NCI-H2107 (cell line): Measurements from ENCODE around the gene GTF2I.
A peak's percentile ranks its signal among the peaks of the same experiment; 100 is the strongest.
"Not testable (repeated sequence)": the region's sequence is repeated elsewhere in the genome, so short reads cannot be mapped to it uniquely, and the experiment has no call there.

Experiments
- DNase-seq: peaks from one replicate; lab custom pipeline; 2025; lab: John Stamatoyannopoulos, UW

The GTF2I gene

GRCh38 chr7:74656837-74657691, 454 bp upstream of the GTF2I start:
- peak; percentile 99 for DNase-seq

GRCh38 chr7:74658178-74659004, 873 bp downstream of the GTF2I start:
- peak; percentile 95 for DNase-seq

DNA sequence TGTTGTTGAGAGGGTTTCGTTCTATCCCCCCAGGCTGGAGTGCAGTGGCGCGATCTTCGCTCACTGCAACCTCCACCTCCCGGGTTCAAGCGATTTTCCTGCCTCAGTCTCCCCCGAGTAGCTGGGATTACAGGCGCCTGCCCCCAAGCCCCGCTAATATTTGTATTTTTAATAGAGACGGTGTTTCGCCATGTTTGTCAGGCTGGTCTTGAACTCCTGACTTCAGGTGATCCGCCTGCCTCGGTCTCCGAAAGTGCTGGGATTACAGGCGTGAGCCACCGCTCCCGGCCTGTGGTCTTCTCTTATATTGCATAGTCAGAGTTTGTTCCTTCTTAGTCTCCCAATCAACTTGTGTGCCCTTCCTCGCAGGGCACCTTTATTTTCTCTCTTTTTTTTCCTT, 2.7 kb downstream of the GTF2I start:
- DNase-seq: not testable (repeated sequence)

DNA sequence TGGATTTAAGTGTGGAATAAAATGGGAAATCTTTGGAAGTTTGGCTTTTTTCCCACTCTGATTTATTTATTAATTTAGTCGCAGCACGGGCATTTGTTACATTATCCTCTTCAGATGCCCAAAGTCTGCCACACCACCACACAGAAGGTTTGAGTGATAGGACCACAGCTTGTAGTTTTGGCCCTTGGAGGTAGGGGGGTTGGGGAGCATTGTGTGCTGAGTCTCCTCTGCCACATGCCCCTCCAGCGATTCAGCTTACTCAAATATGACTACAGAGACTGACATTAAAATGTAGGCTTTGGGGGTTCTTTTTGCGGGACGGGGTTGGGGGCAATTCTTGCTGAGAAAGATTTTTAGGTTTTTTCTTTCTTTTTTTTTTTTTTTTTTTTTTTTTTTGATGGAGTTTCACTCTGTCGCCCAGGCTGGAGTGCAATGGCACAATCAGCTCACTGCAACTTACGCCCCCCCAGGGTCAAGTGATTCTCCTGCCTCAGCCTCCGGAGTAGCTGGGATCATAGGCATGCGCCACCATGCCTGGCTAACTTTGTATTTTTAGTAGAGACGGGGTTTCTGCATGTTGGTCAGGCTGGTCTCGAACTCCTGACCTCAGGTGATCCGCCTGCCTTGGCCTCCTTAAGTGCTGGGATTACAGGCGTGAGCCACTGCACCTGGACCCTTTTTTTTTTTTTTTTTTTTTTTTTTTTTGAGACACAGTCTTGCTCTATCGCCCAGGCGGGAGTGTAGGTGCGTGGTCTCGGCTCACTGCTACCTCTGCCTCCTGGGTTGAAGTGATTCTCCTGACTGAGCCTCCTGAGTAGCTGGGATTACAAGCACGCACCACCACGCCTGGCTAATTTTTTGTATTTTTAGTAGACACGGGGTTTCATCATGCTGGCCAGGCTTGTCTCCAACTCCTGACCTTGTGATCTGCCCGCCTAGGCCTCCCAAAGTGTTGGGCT, 4.6 kb downstream of the GTF2I start:
- not testable (repeated sequence) for DNase-seq

DNA sequence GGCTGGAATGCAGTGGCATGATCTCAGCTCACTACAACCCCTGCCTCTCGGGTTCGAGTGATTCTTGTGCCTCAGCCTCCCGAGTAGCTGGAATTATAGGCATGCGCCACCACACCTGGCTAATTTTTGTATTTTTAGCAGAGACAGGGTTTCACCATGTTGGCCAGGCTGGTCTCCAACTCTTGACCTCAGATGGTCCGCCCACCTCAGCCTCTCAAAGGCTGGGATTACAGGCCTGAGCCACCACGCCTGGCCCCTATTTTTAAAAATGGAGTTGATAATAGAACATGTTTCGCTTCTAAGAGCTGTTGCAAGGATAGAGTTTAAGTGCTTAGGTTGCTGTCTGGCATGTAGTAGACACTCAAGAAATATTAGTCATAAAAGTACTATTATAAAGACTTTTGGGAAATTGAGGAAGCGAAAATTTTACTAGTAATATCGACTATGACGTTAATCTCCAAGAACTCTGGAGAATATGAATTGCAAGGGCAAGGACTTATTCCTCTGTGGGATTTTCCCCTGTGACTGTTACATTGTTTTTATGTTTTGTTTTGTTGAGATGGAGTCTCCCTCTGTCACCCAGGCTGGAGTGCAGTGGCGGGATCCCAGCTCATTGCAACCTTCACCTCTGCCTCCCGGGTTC, 7.9 kb downstream of the GTF2I start:
- no peak for DNase-seq

GRCh38 chr7:74667013-74667412, 9.5 kb downstream of the GTF2I start:
- not testable (repeated sequence) for DNase-seq

DNA sequence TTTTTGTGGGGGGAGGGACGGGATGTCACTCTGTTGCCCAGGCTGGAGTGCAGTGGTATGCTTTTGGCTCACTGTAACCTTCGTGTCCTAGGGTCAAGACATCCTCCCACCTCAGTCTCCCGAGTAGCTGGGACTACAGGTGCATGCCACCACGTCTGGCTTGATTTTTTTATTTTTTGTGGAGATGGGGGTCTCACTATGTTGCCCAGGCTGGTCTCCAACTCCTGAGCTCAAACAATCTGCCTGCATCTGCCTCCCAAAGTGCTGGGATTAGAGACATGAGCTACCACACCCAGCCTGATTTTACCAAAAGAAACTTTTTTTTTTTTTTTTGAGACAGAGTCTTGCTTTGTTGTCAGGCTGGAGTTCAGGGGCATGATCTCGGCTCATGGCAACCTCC, 10.0 kb downstream of the GTF2I start:
- DNase-seq: not testable (repeated sequence)

DNA sequence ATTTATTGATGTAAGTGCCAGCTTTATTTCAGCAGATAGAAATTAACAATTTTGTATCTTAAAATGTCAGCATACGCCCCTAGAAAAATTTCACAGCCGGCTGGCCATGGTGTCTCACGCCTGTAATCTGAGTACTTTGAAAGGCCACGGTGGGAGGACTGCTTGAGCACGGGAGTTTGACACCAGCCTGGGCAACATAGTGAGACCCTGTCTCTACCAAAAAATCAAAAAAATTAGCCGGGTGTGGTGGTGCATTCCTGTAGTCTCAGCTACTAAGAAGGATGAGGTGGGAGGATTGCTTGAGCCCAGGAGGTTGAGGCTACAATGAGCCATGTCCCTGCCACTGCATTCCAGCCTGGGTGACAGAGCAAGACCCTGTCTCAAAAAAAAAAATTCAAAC, 14.1 kb downstream of the GTF2I start:
- no peak for DNase-seq

DNA sequence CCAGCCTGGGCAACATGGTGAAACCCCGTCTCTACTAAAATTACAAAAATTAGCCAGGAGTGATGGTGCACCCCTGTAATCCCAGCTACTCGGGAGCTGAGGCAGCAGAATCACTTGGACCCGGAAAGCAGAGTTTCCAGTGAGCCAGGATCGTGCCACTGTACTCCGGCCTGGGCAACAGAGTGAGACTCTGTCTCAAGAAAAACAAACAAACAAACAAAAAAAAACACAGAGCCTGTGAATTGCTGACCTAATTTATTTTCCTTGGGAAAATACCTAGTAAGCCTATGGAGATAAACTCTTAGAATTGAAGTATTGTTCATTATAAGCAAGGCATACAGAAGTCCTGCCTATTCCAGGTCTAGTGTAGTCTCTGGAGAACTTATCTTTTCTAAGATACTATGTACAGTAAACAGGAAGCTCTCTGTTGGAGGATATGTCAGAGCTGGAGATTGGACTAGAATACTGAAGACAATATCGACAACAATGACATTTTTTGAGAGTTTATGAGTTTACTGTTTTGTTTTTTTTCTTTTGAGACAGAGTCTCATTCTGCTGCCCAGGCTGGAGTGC, 14.9 kb downstream of the GTF2I start:
- no peak for DNase-seq

- no peak for DNase-seq
These were observed 16.6 kb downstream of the GTF2I start for GRCh38 chr7:74674166-74674565.

DNA sequence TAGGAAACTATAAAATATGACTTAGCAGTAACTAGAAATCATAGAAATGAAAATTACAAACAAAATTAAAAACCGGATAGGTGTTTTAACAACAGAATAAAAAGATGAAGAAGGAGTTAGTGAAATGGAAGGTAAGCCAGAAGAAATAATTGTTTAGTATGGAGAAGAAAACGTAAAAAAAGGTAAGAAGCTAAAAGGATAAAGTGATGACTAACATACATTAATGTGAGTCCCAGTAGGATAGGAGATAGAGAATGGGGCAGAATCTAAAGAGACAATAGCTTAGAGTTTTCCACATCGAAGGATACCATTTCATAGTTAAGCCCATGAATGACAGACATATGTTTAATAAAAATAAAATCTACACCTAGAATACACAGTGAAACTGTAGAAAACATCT, 25.3 kb downstream of the GTF2I start:
- no peak for DNase-seq

DNA sequence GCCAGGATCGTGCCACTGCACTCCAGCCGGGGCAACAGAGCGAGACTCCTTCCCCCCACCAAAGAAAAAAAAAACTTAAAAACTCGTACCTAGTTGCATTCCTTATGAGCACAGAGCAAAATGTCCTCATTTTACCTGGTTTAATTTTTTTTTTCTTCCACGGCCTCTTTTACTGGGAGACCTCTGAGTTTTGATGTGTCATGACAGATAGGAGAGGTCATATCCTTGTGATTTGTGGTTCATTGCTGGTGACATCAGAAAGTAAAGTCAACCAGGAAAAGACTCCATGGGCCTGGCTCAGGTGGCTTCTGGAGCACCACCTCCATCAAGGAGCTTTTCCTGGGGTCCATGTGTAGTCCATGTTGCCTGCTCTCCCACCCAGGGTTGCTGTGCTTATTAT, 26.3 kb downstream of the GTF2I start:
- no peak for DNase-seq

DNA sequence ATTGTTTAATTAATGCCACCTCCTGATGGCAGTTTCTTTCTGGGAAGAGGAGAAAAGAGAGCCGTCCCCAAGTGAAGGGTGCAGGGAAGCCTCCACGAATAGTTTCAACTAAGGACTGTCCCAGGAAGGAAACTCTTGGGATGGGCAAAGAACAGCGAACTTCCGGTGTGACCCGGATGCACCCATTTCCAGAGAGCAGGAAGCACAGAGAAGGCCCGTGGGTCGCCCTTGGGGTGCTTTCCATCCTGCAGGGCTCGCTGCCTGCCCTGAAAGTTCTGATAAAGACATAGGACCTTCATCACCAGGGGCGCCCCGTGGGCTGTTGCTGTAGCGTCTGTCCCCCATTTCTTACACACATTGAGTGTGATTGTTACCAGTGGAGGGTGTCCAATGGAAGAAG, 27.0 kb downstream of the GTF2I start:
- no peak for DNase-seq

GRCh38 chr7:74684921-74685320, 27.4 kb downstream of the GTF2I start:
- DNase-seq: no peak

GRCh38 chr7:74690474-74690873, 33.0 kb downstream of the GTF2I start:
- no peak for DNase-seq

DNA sequence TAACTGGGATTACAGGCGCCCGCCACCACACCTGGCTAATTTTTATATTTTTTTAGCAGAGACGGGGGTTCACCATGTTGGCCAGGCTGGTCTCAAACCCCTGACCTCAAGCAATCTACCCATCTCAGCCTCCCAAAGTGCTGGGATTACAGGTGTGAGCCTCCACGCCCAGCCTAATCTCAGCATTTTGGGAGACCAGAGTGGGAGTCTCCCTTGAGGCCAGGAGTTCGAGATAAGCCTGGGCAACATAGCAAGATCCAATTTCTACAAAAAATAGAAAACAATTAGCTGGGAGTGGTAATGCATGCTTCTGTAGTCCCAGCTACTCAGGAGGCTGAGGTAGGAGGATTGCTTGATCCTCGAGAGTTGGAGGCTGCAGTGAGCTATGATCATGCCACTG, 46.9 kb downstream of the GTF2I start:
- DNase-seq: not testable (repeated sequence)

DNA sequence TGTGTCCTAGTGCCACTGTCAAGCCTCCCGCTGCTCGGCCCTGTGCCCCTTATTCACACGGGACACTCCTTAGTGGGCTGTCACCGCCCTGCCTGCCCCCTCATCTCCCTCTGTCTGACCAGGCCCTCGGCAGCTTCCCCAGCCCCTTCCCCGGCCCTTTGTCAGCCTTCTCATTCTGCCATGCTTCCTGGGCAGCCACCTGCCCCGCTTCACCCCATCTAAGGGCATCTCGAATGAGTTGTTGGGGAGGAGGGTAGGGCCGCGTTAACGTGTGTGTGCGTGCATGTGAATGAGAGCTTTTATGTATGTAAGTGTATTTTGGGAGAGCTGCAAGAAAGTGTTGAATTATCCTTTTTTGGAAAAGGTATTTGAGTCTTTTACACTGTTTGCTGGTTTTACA, 49.7 kb downstream of the GTF2I start:
- no peak for DNase-seq

- no peak for DNase-seq
These were observed 51.2 kb downstream of the GTF2I start for GRCh38 chr7:74708569-74709275.

DNA sequence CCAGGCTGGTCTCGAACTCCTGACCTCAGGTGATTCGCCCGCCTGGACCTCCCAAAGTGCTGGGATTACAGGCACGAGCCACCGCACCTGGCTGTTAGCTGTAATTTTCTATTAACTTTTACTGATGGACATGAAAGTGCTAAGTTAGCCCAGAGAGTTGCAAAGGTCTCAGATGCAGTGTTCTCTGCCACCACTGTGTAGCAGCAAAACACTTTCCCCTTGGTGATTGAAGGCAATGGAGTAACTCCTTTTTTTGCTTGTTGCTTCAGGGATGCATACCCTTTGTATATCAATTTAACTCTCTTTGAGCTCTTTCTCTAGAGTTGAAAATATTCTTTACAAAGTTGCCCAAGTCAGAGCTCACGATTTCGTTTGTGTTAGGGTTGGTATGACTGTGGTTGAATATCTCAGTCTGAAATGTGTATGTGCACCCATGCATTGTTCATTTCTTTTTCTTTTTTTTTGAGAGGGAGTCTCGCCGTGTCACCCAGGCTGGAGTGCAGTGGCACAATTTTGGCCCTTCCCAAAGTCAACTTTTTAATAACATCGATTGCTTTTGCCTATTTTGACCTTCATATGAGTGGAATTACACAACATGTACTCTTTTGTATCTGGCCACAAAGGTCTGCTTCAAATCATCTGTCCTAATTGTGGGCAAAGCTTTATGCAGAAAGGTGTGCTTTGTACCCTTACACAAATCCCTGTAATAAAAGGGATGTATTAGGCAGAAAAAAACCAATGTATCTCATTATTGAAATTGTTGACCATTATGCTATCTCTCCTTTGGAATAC, 52.6 kb downstream of the GTF2I start:
- no peak for DNase-seq

- DNase-seq: no peak
These were observed 56.0 kb downstream of the GTF2I start for GRCh38 chr7:74713567-74713966.
